Fibroblast of skin of right quadriceps (primary cell): Measurements from ENCODE around the gene ATF6B.
A peak's percentile ranks its signal among the peaks of the same experiment; 100 is the strongest.

ENCODE experiments used
- DNase-seq: peaks from one replicate; pipeline ENCODE4 v3.0.0-alpha.2; 2013

Gene ATF6B

GRCh38 chr6:32127717-32128592 is at the start of gene ATF6B:
TSS of gene ATF6B (minus strand) at chr6:32128246. CDS start at chr6:32128207, 39 bp downstream.
- DNase-seq: peak; percentile 100

GRCh38 chr6:32177183-32177787 is 49.2 kb upstream of the ATF6B start:
- peak; percentile 61 for DNase-seq

- DNase-seq: no peak
Observed at GRCh38 chr6:32176476-32177182, 48.6 kb upstream of the ATF6B start.

DNA sequence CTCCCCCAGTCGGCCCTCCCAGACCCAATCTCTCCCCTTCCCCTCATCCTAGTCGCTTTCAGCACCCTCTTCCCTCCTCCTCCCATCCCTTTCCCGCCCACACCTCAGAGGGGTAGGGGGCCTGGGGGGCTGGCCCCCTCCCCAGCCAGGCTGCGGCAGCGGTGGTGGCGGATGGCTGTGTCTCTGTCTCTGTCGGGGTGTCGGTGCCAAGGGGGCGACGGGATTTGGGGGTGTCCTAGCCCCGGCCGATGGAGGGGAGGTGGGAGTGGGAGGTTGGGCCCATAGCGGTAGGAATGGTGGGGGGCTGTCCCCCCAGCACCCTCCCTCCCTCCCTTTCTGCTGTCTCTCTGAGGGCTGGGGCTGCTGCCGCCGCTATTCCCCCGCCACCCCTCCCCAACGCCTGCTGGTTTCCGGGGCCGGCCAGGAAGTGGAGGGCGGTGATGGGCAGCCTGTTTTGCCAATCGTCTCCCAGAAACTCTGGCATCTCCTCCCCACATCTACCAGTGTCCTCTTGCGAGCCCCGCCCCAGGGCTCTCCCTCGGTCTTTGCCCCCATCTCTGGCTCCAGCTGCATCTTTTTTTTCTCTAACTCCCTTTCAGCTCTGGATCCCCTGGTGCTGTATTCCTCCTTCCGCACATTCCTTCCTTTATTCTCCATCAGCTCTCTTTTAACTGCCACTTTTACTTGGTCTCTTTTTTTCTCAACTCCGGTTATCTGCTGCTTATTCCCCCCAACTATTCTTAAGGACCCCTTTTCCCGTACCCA is 47.8 kb upstream of the ATF6B start, which contains the start of gene AGPAT1:
TSS of gene AGPAT1 (minus strand) at position 374 of the 765 bp plus-strand sequence. CDS start 4,588 bp downstream, outside the sequence.
- peak; percentile 98 for DNase-seq

- DNase-seq: no peak
Observed at GRCh38 chr6:32175322-32175710, 47.3 kb upstream of the ATF6B start.

- no peak for DNase-seq
Observed at GRCh38 chr6:32174416-32174815, 46.4 kb upstream of the ATF6B start.

- no peak for DNase-seq
Observed at GRCh38 chr6:32173051-32173727, 45.1 kb upstream of the ATF6B start.

DNA sequence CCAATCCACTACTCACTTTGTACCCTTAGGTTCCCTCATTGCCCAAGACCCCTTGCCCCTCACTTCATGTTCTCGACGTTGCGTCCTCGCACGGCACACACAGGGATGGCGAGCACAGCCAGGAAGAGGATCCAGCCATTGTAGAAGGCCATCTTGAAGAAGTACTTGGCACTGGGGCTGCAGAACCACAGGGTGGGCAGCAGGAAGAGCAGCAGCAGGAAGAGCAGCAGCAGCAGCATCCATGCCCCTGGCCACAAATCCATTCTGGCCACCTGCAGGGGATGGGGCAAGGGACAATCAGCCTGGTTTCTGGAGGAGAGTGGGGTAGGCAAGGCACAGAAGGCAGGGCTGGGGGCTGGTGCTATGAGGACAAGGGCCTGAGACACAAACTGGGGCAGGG is 43.2 kb upstream of the ATF6B start:
- no peak for DNase-seq

GRCh38 chr6:32170294-32170693 is 42.2 kb upstream of the ATF6B start:
- no peak for DNase-seq

DNA sequence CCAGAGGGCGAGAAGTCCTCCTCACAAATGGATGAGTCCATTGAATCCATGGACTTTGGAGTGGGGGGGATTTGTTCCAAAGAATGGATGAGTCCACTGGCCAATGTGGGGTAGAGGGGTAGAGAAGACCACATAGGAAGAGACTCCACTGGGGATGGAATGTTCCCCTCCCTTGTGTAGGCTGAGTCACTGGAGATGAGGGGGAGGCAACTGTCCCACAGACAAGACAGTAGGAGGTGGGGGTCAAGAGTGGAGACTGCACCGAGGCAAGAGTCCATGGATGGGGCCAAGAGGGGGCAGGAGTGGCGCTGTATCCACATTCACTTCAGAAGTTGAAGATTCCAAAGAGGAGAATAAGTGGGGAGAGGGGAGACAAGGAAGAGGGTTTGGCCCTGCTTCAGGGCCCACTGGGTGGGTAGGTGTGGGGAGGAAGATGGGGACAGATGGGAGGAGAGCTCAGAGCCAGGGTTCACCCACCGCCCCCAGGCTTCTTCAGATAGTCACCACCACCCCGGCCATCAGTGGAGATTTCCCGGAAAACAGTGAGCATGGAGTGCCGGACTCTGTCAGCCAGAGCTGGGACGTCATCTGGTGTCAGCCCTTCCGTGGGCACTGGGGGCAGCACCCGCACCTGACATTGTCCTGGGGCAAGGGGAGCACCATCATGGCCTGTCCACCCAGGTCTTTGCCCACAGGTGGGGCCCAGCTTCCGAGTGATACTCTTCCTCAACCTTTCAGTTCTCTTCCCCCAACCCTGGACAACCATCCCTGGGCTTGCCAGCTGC is 41.0 kb upstream of the ATF6B start:
- DNase-seq: peak; percentile 48

- DNase-seq: no peak
Observed at GRCh38 chr6:32168350-32168749, 40.3 kb upstream of the ATF6B start.

GRCh38 chr6:32167761-32168262 is 39.8 kb upstream of the ATF6B start:
- DNase-seq: no peak

DNA sequence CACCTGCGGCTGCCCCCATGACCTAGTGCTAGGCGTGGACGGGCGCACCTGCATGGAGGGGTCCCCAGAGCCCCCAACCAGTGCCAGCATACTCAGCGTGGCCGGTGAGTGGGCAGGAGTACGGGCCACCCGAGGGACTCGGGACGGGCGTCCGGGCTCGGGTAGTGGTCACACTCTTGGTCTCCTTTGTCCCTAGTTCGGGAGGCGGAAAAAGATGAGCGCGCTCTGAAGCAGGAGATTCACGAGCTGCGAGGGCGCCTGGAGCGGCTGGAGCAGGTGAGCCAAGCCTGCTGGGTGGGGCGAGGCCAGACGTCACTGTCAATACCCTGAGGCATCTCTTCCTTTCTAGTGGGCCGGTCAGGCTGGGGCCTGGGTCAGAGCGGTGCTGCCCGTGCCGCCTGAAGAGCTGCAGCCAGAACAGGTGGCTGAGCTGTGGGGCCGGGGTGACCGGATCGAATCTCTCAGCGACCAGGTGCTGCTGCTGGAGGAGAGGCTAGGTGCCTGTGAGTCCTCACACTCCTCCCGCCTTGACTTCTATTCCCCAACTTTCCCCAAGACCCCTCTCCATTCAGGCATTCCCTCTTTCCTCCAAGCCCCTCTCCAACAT is 39.2 kb upstream of the ATF6B start:
- no peak for DNase-seq

GRCh38 chr6:32166411-32167061 is 38.5 kb upstream of the ATF6B start:
- no peak for DNase-seq

DNA sequence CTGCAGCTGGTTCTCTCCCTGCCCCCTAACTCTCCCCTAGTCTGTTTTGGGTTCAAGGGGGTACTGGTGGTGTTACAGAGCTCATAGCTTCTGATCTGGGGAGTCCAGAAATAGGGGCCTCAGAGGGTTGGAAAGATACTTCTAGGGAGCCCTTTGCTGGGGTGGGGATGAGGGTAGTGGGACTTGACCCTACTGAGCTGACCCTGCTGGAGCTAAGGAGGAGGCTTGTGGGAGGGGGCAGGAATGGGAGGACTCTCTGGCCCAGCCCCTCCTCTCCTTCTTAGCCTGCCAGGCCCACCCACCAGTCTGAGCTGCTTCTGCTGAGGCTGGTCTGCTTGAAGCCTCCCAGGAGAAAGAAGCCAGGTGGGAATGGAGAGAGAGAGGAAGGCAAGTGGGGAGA is 36.2 kb upstream of the ATF6B start, which contains the start of gene EGFL8:
TSS of gene EGFL8 (plus strand) at position 301 of the 400 bp plus-strand sequence. CDS start 1,571 bp downstream, outside the sequence.
- no peak for DNase-seq

- no peak for DNase-seq
Observed at GRCh38 chr6:32163559-32164258, 35.7 kb upstream of the ATF6B start.

- DNase-seq: no peak
Observed at GRCh38 chr6:32158052-32158451, 30.0 kb upstream of the ATF6B start.

DNA sequence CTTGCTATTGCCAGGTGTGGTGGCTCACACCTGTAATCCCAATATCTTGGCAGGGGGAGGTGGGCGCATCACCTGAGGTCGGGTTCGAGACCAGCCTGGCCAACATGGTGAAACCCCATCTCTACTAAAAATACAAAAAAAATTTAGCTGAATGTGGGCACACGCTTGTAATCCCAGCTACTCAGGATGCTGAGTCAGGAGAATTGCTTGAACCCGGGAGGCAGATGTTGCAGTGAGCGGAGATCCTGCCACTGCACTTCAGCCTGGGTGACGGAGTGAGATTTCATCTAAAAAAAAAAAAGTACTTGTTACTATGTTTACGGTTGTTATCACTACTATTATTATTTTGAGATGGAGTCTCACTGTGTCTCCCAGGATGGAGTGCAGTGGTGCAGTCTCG is 28.8 kb upstream of the ATF6B start:
- no peak for DNase-seq

- DNase-seq: peak; percentile 62
Observed at GRCh38 chr6:32154514-32155161, 26.6 kb upstream of the ATF6B start.
